T-helper 9 cell (primary cell): ENCODE data around the gene P2RY2.

ENCODE experiments used
- DNase-seq: peaks from one replicate; pipeline ENCODE4 v3.0.0-alpha.2; 2020

P2RY2 gene

GRCh38 chr11:73206801-73207200 is 11.3 kb upstream of the P2RY2 start:
- DNase-seq, result no peak

GRCh38 chr11:73209892-73210291 is 8.2 kb upstream of the P2RY2 start:
- DNase-seq, result no peak

DNA sequence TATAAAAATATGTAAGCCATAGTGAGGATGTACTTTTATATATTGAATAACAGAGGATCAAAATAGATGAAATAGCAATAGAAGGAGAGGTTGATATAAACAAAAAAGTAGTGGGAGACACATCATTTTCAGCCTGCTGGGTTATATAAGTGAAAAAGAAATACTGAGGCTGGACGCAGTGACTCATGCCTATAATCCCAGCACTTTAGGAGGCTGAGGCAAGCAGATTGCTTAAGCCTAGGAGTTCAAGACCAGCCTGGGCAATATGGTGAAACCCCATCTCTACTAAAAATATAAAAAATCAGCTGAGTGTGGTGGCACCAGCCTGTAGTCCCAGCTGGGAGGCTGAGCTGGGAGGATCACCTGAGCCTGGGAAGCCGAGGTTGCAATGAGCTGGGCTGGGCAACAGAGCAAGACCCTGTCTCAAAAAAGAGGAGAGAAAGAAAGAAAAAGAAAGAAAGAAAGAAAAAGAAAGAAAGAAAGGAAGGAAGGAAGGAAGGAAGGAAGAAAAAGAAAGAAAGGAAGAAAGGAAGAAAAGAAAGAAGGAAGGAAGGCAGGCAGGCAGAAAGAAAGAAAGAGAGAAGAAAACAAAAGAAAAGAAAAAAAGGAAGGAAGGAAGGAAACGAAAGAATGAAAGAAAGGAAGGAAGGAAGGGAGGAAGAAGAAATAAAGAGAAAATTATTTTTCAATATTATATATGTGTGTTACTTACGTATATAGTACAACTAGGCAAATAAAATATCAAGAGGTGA is 7.0 kb upstream of the P2RY2 start:
- no peak for DNase-seq

- no peak for DNase-seq
Observed at GRCh38 chr11:73213196-73214143, 4.6 kb upstream of the P2RY2 start.

- no peak for DNase-seq
Observed at GRCh38 chr11:73215191-73216134, 2.6 kb upstream of the P2RY2 start.

DNA sequence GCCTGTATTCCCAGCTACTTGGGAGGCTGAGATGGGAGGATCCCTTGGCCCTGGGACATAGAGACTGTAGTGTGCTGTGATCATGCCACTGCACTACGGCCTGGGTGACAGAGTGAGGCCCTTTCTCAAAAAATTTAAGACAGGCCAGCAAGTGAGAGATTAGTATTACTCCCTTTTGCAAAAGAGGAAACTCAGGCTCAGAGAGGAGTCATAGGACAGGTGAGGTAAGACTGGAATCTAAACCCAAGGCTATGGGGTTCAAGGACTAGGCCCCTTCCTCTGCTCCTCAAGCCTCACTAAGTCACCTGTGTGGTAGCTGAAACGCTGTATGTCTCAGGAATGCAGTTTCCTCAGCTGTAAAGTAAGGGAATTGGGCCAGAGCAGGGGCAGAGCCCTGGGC is 1.6 kb upstream of the P2RY2 start:
- no peak for DNase-seq

DNA sequence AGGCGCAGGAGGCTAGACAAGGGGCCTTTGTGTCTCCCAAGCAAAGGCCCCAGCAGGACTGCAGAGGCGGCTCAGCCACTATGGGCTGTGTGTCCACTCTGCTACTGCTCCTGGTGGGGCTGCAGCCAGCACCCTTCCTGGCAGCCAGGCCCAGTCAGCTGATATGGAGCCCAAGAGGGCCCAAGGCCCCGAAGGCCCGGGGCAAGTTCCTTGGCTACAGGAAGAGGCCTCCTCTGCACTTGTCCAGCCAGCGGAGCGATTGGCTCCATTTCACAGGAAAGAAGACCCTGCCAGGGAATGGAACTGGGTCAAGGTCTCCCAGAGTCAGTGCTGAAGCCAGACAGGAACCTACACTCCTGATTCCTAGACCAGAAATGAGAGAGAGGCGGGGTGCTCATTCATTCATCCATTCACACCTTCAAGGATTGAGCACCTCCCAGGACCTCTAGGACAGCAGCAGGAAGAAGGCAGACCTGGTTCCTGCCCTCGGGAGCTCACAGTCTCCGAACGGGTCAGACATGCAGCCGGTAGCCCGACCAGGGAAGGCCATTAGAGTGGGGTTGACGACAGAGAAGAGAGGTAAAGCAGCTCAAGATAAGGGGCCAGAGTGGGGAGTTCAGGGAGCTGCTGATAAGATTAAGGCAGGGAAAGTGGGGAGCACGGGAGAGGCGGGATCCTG is 811 bp upstream of the P2RY2 start:
- DNase-seq, result no peak

DNA sequence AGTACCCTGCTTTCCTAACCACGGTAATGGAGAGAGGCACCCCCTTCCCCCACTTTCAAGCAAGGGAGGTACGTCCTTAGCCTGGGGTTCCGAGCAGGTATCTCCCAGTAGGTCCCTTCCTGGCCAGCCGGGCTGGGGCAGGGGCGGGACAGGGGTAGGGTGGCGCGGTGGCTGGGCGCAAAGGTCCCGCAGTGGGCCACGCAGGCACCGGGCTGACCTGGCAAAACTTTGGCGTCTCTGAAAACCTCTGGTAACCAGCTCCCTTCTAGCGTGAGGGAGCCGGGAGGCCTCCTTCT is 323 bp upstream of the P2RY2 start:
- DNase-seq, result no peak

DNA sequence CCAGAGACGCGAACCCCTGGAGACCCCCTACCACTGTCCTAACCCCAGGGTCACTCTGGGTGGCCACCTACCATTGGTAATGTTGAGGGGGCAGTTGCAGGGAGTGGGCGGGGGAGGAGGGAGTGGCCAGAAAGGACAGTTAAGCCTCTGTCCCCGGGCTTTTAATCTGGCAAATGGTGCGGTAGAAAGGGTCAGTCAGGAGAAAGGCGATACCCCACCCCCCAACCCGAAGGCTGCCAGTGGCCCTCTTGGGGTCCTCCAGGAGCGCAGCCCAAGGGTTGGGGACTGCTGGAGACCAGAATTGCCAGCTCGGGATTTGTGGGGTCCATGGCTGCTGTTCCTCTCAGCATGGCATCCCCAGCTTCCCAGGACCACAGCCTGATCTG is 742 bp downstream of the P2RY2 start:
- no peak for DNase-seq

DNA sequence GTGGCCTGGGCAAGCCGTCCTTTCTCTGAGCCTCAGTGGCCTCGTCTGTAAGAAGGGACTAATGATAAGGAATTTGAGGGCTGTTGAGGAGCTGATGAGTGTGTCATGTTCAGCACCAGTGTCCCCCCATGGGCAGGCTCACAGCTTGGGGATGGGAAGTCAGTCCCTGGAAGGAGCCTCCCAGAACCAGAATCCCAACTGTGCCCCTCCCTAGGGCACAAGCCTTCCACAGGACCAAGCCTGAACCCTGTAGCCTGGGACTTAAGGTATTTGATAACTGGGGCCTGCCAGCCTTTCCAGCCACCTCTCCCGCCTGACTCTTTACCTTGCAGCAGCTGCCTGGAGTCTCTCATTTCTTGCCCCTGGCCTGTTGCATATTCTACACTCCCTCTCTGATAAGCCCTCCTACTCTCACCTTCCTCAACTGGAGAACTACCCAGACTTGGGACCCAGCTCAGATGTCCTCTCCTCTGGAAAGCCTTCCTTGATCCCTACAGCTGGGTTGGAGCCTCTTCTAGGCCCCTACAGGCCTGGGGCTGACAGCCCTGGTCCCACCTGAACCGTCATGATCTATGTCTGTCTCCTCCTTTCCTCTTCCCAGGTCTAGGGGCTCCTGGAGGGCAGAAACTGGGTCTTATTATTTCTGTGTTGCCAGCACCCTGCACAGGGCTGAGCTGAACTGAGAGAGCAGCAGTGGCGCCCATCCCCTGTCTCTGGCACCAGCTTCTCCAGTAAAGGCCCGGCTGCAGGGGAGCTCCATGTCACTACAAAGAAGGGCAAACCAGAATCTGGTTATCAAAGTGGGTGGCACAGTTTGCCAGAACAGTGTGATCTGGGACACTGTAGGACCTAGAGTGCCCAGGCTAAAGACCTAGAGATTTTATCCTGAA is 1.6 kb downstream of the P2RY2 start:
- DNase-seq, result no peak

DNA sequence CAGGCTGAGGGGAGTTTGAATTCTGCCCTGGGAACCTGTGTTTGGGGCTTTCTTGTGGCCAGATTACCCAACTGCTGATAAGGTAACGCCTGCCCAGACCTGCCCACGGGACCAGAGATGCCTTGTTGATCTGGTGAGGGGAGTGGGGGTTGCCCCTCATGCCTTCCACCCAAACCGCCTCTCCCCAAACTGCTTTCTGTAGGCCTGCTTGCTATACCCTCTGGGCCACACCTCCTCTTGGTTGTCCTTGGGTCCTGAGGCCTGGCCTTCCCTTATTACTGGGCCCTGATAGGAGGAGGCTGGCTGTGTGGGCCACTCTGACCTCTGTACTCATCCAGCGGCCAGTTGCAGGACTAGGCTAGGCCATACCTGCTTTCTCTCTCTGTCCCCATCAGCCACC is 3.4 kb downstream of the P2RY2 start:
- no peak for DNase-seq

DNA sequence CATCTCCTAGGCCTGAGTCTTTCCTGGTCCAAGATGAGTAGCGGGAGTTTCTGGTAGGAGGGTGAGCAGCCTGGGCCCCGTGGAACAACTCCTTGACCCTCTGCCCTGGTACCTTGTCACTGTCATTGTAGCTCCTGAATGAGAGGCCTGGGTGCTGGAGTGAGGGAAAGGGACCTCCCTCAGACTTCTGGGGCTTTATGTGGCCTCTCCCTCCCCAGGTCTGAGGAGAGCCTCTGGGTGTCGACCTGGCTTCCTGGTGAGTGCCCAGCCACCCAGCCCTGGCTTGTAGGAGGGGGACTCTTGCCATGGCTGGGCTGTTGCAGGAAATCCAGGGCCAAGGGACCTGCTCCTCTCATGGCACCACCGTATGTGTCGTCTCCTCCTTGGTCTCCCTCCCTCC is 3.9 kb downstream of the P2RY2 start:
- no peak for DNase-seq

DNA sequence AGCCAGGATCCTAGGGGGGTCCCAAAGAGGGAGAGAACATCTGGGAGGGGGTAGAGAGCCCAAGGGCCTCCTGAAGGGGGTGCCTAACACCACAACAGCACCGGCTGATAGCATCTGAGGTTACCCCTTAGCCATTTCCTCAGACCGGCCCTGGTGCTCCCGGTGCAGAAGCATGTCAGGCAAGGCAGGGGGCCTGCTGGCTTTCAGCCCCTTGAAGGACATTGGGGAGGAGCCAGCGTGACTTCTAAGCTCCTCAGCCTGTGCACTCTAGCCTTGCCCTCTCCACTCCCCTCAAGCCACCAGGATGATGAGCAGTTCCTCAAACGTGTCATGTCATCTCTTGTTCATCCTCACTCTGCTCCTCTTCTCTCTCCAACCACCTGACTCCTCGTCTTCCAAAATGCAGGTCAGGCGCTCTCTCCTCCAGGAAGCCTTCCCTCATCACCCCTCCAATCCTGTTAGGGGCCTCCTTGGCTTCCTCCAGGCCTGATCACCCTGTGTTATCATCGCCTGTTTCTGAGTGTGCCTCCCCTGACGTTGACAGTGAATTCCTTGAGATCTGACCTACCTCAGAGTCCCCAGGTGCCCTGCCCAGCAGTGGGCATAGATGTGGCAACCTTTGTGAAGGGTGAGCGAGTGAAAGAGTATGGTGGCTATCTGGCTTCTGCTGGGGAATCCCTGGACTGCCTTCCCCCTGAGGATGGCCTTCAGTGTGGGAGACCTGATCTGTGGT is 6.1 kb downstream of the P2RY2 start:
- DNase-seq, result no peak

DNA sequence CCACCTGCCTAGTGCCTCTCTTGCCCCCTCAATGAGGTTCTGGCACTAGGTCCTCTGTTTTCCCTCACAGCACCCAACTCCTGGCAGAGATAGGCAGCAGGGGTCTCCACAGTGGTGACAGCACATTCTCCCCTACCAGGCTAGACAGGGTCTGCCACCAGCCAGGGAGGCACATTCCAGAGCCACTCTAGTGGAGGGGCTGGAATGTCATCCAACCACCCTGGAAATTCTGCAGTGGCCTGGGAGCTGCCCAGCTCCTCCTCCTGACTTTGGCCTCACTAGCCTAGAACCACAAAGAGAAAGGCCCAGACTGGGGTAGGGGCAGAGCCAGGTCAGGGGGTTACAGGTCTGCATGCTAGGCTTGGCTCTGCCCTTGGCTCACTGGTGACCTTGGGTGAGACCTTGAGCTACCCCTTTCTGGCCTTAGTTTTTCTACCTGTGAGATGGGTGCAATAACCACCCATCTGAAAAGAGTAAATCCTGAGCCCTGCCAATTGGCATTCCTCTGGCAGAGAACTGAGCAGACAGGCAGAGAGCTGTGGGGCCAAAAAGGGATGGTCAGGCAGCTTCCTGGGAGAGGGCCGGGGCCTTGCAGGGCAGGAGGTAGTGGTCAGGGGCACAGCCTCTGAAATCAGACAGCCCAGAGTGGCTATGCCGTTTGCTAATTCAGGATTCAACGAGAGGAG is 7.1 kb downstream of the P2RY2 start:
- no peak for DNase-seq

- no peak for DNase-seq
Observed at GRCh38 chr11:73225851-73226250, 7.8 kb downstream of the P2RY2 start.

DNA sequence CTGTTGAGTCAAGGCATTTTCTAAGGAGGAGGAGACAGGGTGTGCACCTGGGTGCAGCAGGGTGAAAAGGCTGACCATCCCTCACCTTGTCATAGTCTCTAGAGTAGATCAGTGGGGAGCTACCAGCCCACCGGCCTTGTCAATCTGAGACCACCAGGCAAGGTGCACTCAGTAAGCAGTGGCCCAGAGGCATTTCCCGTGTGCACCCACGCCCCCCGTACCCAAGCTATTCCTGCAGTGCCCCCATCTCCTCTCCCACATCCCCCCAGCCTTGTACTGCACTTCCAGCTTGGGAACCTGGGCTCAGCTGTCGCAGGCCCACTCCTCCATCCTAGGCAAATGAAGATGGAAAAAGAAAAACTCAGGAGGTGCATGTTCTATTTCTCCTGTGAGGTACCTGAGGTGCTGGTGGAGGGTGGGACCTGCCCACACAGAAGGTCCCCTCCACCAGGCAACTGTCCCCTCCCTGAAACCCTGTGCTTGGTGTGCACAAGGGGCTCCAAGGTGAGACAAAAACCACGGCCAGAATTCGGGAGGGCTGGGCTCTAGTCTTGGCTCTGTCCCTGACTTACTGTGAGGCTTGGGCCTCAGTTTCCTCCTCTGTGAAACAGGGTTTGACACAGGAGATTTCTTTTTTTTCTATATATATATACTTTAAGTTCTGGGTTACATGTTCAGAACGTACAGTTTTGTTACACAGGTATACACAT is 8.4 kb downstream of the P2RY2 start:
- DNase-seq, result no peak

DNA sequence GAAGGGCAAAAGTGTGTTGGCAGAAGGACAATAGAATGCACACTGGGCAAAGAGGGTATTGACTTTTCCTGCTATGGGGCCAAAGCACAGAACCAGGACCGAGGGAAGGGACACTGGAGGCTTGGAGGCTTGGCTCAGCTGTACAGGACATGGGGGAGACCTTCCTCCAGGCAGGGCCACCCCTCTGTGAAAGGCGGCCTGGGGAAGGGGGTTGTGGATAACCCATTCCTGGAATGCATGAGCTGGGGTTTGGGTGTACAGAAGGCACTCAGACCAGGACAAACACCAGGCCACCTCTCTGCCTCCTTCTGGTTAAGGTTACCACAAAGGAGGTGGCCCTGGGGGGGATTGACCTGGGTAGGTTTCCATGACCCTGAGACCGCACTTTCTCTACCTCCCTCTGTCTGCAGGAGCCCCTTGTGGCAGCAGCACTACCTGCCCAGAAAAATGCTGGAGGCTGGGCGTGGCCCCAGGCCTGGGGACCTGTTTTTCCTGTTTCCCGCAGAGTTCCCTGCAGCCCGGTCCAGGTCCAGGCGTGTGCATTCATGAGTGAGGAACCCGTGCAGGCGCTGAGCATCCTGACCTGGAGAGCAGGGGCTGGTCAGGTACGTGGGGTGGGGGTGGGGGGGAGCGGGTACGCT is 9.6 kb downstream of the P2RY2 start:
- DNase-seq, result no peak

DNA sequence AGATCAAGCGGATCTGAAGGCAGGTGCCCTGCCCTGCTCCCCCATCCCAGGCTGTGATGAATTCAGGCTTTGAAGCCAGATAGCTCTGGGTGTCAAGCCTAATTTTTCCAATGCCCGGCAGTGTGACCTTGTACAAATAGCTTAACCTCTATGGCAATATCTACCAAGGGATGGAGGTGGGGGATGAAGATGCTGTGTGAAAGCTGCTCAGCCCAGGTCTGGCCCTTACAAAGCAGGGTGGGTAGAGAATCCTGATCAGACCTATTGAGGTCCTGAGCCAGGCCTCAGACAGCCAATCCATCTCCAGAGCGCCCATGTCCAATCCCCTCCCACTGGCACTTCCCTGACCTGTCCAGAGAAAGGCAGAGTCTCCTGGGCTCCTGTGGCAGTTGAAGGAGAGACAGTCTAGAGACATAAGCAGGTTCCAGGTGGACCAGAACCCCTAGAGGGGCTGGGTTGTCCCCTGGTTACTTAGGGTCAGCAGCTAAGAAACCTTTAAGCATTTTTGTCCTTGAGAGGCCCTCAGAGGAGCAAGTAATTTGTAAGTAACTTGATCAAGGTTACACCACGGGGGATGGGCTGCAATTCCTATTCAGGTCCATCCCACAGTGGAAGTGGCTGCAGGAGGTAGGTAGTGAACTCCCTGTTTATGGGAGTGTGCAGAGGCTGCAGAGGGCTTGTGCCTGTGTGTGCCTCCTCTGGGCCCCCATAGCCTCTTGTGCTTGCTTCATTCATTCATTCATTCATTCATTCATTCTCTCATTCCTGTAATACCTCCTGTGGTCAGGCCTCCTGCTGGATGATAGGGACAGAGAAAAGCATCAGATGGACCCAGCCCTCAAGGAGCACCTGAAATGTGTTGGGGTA is 10.4 kb downstream of the P2RY2 start:
- DNase-seq, result no peak
